ENCODE data around the gene CFAP157.

CFAP157 gene

DNA sequence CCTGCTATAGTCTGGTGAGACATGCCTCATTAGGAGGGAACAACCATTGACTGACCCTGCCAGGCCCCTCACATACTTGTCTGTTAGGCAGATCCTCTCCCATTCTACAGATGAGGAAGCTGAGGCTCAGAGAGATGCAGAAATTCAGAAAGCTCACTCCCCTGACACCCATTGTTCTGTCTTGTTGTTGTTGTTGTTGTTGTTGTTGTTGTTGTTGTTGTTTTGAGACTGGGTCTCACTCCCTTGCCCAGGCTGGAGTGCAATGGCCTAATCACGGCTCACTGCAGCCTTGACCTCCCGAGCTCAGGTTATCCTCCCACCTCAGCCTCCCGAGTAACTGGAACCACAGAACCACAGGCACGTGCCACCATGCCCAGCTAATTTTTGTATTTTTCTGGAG, 13.1 kb upstream of the CFAP157 start:
- DNase-seq: no peak

GRCh38 chr9:127694890-127695720, 11.7 kb upstream of the CFAP157 start:
- DNase-seq: no peak

- no peak for DNase-seq
Measured at GRCh38 chr9:127697575-127697974, 9.2 kb upstream of the CFAP157 start.

GRCh38 chr9:127698386-127698785, 8.4 kb upstream of the CFAP157 start:
- DNase-seq: no peak

DNA sequence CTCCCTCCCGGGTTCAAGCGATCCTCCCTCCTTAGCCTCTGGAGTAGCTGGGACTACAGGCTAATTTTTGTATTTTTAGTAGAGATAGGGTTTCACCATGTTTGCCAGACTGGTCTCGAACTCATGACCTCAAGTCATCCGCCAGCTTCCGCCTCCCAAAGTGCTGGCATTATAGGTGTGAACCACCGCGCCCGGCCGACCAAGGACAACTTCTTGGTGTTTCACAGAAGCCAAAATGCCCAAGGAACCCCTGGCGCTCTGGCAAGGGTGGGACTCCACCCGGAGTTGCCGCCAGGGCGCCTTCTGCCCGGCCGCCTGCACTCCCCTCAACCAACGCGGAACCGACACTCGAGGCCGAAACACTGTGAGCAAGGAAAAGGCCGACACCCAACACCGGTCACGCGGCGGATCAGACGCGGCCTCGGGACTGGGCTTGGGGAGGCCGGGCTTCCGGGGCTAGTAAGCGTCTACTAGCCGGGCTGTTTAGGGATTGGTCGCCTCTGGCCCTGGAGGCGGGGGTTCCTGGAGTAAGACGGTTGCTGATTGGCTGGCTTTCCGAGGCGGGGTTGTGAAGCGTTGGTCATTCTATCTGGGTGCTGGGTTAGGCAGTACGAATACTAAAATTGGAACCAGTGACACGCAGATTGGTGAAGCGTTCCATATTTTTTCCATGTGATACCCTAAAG, 7.7 kb upstream of the CFAP157 start:
- DNase-seq: no peak

GRCh38 chr9:127700140-127700539, 6.6 kb upstream of the CFAP157 start:
- no peak for DNase-seq

DNA sequence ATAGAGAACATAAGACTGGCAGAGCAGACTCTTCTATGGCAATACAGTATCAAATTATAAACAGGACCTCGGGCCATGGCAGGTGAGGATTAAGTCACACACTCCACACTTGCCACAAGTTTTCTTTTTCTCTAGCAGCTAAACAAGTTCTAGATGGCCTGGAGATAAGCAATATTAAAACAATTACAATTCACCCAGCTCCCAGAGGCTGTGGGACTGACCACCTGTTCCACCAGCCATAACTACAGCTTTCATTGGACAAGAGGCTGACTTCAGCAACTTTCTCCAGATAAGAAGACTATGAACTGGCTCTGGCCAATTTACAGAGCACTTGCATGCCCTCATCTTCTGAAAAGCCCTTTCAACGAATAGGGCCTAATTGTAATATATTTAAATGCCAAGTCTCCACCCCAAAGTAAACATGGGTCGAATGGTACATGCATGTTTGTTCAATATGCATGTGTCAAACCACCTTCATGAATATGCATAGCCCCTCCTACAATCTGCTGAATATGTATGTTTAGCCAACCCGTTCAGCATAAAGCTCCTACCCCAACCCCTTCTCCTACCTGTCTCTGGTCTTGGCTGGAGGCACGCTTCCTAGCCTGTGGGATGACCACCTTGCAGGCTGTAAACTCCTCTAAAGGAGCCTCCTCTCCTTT, 6.1 kb upstream of the CFAP157 start:
- peak; percentile 25 for DNase-seq

DNA sequence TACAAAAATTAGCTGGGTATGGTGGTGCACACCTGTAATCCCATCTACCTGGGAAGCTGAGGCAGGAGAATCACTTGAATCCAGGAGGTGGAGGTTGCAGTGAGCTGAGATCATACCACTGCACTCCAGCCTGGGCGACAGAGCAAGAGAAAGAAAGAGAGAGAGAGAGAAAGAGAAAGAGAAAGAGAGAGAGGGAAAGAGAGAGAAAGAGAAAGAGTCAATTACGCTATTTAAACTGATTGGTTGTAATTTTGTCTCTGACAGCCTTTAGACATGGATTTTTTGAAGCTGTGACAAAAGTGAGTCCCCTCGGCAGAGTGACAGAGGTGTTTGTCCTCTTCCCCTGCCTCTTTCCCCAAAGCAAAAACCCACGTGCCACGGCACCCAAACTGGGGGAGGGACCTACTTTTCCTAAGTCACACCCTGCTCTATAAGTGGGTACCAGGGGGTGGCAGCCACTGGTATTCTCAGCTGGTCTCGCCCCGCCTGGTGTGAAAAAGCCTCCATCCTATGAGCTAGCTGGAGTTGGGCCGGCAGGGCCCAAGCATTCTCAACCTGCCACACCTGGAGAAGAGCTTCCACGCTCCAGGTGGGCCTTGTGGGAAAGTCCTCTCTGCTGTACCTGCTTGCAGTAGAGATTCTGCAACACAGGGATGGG, 3.4 kb upstream of the CFAP157 start:
- DNase-seq: no peak

DNA sequence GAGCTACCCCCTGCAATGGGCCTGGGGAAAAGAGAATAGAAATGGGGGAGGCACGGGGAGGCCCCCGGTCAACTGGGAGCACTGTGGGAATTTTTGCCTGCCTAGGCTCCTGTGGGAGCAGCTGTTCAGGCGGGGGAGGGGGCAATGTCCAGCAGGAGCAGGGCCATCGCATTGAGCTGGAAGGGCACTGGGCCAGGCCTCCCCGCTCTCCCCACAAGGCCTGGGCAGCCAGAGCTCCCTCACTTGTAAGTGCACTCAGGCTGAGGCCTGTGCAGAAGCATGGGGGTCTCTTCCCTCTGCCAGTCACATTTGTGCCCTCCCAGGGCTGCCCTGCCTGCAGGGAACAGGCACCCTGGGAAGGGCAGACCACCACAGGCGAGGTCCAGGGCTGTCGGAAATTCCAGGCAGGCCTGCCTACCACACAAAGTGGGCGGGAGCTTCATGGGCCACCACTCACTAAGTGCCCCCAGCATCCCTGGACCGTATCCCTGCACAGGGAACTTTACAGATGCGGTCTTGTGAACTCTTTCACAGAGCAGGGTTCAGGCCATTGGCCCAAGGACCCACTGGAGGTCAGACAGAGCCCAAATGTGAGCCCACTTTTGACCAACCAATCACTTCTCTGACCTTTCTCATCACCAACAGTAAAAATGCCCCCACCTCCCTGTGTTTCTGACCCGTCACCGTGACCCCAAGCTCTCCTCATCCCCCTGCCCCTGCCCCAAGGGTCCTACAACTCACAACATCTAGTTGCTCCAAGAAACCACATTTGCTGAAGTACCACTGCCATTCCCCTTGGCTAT, 1.0 kb upstream of the CFAP157 start:
- DNase-seq: no peak

- no peak for DNase-seq
Measured at GRCh38 chr9:127707766-127708165, 978 bp downstream of the CFAP157 start.

GRCh38 chr9:127708952-127709587, 2.3 kb downstream of the CFAP157 start:
- DNase-seq: no peak

DNA sequence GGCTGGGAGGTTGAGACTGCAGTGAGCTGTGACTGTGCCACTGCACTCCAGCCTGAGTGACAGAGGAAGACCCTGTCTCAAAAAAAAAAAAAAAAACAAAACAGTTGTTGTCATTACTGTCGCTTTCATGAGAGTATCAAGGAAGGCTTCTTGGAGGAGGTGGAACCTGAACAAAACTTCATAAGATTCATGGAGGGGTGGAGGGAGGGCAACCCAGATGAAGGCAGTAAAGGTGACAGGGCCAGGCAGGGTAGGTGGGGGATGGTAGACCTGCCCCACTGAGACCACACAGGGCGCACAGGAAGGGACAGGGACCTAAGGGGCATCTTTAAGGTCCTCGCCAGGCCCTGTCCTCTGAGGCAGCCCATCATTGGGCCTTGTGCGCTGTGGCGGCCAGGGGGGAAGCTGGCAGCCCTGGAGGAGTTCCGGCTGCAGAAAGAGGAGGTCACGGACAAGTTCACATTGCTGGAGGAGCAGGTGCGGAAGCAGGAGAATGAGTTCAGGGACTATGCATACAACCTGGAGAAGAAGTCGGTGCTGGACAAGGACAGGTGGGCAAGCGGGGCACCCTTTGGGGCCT, 3.5 kb downstream of the CFAP157 start:
- no peak for DNase-seq

DNA sequence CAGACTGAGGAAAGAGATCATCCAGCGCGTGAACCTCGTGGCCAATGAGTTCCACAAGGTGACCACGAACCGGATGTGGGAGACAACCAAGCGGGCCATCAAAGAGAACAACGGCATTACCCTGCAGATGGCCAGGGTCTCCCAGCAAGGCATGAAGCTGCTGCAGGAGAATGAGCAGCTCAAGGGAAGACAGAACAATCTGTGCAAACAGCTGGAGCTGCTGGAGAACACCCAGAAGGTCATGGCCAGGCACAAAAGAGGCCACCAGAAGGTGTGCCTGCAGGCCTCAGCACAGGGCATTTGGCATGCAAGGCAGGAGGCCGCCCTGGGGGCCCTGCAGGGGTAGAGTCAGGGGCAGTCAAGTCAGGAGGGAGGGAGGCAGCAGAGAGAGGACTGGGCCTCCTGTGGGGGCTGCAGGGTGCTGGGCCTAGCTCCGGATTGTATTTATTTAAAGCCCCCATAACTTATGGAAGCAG, 4.5 kb downstream of the CFAP157 start:
- no peak for DNase-seq

DNA sequence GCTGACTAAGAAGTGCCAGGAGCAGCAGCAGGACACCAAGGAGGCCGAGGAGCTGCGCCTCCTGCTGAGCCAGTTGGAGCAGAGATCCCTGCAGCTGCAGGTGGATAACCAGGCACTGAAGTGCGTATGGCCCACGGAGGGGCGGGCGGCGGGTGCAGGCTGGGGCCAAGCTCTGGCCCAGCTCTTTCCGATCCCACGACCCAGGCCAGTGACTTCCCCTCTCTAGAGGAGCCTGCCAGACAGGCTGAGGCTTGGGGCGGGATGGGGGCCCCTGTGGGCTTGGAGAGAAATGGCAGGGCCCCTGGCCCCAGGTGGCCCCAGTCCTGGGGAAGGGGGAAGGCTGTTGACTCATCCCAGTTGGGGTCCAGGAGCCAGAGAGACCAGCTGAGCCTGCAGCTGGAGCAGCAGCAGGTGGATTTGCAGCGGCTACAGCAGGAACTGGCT, 5.1 kb downstream of the CFAP157 start:
- no peak for DNase-seq

- no peak for DNase-seq
Measured at GRCh38 chr9:127712371-127712770, 5.6 kb downstream of the CFAP157 start.

GRCh38 chr9:127712867-127713266, 6.1 kb downstream of the CFAP157 start:
- DNase-seq: no peak

DNA sequence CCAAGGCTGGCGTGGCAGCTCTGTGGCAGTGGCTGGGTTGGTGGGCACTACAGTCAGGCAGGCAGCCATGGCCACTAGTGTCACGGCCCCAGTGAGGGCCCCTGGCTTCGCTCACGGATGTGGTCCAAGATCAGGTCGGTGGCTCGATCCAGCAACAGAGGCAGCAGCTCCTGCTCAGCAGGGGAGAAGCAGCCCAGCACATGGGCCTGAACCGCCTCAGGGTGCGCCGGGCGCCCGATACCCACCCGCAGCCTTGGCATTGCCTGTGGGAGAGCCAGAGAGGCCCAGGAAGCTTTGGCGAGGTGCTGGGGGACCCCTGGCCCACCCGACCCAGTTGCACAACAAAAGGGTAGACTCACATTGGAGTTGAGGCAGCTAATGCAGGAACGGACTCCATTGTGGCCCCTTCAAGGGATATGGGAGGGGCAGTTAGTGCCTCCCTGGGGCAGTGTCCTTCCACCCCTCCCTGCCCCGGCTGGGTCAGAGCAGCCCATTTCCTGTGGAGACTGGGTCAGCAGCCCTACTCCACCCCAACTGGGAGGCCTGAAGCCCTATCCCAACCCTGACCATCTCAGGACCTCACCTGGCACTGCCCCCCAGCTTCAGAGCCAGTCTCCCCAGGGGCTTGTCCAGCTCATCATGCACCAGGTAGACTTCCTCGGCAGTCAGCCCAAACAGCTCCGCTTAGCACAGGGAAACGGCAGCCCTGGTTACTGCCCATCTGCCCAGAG, 7.4 kb downstream of the CFAP157 start:
- DNase-seq: no peak

DNA sequence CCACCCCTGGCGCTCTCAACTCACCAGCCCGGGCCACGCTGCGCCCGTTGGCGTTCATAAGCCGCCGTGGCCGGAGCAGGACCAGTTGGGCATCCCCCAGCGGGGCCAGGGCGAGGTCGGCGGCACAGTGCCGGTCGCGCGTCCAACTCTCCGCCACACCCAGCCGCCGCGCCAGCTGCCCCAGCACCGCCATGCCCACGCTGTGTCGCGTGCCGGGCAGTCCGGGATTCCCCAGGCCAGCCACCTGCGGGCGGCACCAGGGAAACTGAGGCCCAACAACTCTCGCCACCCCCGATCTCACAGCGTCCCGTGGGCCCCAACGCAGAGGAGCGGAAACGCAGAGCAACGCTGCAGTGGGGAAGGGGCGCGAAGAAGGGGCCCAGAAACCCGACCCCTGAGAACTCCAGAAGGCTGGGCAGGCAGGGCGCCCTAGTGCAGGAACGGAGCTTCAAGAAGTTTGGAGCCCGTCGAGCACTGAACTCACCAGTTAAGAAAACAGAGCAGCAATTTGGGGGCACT, 8.2 kb downstream of the CFAP157 start:
- no peak for DNase-seq

- DNase-seq: peak; percentile 83
Measured at GRCh38 chr9:127715470-127716337, 8.9 kb downstream of the CFAP157 start, which contains the start of the genes PTRH1 and TTC16. Gene PTRH1, minus strand, starts transcription at chr9:127715663. Its CDS starts 24 bp downstream, at chr9:127715639. Gene TTC16, plus strand, starts transcription at chr9:127716079. Its CDS starts 67 bp downstream, at chr9:127716146.
